Progenitor cell of endocrine pancreas (in vitro differentiated cells): ENCODE results near the gene PAQR3. TPM values are rescaled to one million over a fixed set of nuclear protein-coding genes. Genes with fewer than 3 reads are reported as not detected.

Experiments
- DNase-seq: peaks from one replicate; pipeline ENCODE4 v3.0.0; 2021; ENCODE audit warnings: low spot score; ENCODE audit not compliant: unreplicated experiment
- H3K27ac Mint-ChIP-seq: 2 replicates; pipeline ENCODE4 v1.8.0; 2021; ENCODE audit warnings: mild to moderate bottlenecking, moderate library complexity, mixed read lengths
- H3K27me3 Mint-ChIP-seq: 2 replicates; pipeline ENCODE4 v1.8.0; 2021; ENCODE audit warnings: mixed read lengths
- H3K36me3 Mint-ChIP-seq: 2 replicates; pipeline ENCODE4 v1.8.0; 2022; ENCODE audit warnings: mixed read lengths; ENCODE audit not compliant: insufficient read depth
- H3K4me1 Mint-ChIP-seq: 2 replicates; pipeline ENCODE4 v1.8.0; 2021; ENCODE audit warnings: low read depth, mixed read lengths
- H3K4me3 Mint-ChIP-seq: 2 replicates; pipeline ENCODE4 v1.8.0; 2021; ENCODE audit warnings: low read depth, mild to moderate bottlenecking, moderate library complexity, mixed read lengths
- H3K9me3 Mint-ChIP-seq: 2 replicates; pipeline ENCODE4 v1.8.0; 2021; ENCODE audit warnings: low read depth, mixed read lengths
- CTCF ChIP-seq: fragments of 200-600 bp; sonication (generic); IDR thresholded peaks from one replicate; pipeline ENCODE4 v1.5.0; 2021; ENCODE audit warnings: antibody characterized with exemption, mild to moderate bottlenecking; ENCODE audit not compliant: unreplicated experiment
- total RNA-seq: library from RNA; stranded (reverse); gene quantifications from 2 replicates; pipeline ENCODE4 v1.2.1, GENCODE V29; 2021

PAQR3 gene
- total RNA-seq, 1 donor from 2014 or later: 16.2 TPM

- Mint-ChIP-seq H3K27me3 (peaks cover 7% of the 10 kb centered on the region), H3K9me3 (peaks cover 3% of the 10 kb centered on the region), H3K4me1 (no peaks in the 10 kb centered on the region), H3K36me3 (no peaks in the 10 kb centered on the region), H3K27ac (no peak overlapping the region), H3K4me3 (no peak overlapping the region)
- TF ChIP-seq CTCF: no peak
- no peak for DNase-seq
Measured at GRCh38 chr4:78971326-78971725, 32.1 kb upstream of the PAQR3 start.

- no peak for DNase-seq
- Mint-ChIP-seq H3K9me3 (peaks cover 6% of the 10 kb centered on the region), H3K4me1 (no peaks in the 10 kb centered on the region), H3K27me3 (no peaks in the 10 kb centered on the region), H3K36me3 (no peaks in the 10 kb centered on the region), H3K27ac (no peak overlapping the region), H3K4me3 (no peak overlapping the region)
- TF ChIP-seq CTCF: no peak
Measured at GRCh38 chr4:78962597-78963115, 23.4 kb upstream of the PAQR3 start.

- Mint-ChIP-seq H3K27me3 (no peaks in the 10 kb centered on the region), H3K4me3 (no peak overlapping the region), H3K4me1 (no peaks in the 10 kb centered on the region), H3K36me3 (no peaks in the 10 kb centered on the region), H3K27ac (no peak overlapping the region), H3K9me3 (peaks cover 2% of the 10 kb centered on the region)
- no peak for DNase-seq
- TF ChIP-seq CTCF: no peak
Measured at GRCh38 chr4:78960926-78961325, 21.7 kb upstream of the PAQR3 start.

- no peak overlapping the region for H3K4me3 Mint-ChIP-seq
- peaks cover 10% of the 10 kb centered on the region for H3K27me3 Mint-ChIP-seq
Measured at GRCh38 chr4:78956975-78957374, 17.7 kb upstream of the PAQR3 start.

GRCh38 chr4:78953769-78954666, 14.8 kb upstream of the PAQR3 start:
- Mint-ChIP-seq H3K4me1 (no peaks in the 10 kb centered on the region), H3K9me3 (no peaks in the 10 kb centered on the region), H3K27ac (no peak overlapping the region), H3K27me3 (peaks cover 23% of the 10 kb centered on the region), H3K36me3 (no peaks in the 10 kb centered on the region), H3K4me3 (no peak overlapping the region)
- no peak for DNase-seq
- TF ChIP-seq CTCF: peak; percentile 67

More at GRCh38 chr4:78956975-78957374, 17.7 kb upstream of the PAQR3 start:
- DNase-seq: no peak
- no peak overlapping the region for H3K27ac Mint-ChIP-seq
- TF ChIP-seq CTCF: no peak
- H3K36me3 Mint-ChIP-seq: no peaks in the 10 kb centered on the region
- H3K9me3 Mint-ChIP-seq: no peaks in the 10 kb centered on the region
- H3K4me1 Mint-ChIP-seq: no peaks in the 10 kb centered on the region
